ENCODE measurements around the gene CDRT15. TPM values are rescaled to one million over a fixed set of nuclear protein-coding genes. Genes with fewer than 3 reads are reported as not detected.

The CDRT15 gene
- total and polyA plus RNA-seq, 2 experiments from 2014 or later = 0.40 TPM; not detected in 1

DNA sequence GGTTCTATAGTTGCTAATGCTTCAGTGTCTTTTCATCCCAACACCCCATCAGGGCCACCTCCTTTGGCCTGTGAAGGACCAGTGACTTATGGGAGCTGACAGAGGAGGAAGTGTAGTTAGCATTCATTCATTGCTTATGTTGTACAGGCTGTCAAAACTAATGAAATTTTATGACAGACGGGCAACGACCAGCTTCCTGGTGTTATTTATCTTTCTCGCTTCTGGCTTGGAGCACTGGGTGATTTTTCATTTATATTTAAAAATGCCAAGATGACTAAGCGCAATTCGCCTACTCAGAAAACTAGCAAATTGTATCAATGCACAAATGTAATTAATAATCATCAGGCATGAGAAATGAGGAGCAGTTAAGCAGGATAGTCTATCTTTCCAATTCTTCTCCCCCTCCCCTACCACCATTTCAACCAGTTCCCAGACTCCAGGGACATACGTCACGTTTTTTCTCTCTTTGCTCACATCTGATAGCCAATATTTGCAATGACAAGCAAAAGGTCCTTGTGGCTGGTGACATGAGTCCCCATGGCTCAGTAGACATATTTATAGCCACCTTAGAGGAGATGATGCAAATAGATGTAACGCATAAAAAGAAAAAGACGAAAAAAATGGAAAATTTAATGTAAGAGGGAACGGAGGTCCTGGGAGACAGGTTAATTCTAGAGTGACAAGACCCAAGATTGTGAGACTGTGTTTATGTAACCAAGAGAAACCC is 11.2 kb downstream of the CDRT15 start (continued):
- TF ChIP-seq, protein P1, sequence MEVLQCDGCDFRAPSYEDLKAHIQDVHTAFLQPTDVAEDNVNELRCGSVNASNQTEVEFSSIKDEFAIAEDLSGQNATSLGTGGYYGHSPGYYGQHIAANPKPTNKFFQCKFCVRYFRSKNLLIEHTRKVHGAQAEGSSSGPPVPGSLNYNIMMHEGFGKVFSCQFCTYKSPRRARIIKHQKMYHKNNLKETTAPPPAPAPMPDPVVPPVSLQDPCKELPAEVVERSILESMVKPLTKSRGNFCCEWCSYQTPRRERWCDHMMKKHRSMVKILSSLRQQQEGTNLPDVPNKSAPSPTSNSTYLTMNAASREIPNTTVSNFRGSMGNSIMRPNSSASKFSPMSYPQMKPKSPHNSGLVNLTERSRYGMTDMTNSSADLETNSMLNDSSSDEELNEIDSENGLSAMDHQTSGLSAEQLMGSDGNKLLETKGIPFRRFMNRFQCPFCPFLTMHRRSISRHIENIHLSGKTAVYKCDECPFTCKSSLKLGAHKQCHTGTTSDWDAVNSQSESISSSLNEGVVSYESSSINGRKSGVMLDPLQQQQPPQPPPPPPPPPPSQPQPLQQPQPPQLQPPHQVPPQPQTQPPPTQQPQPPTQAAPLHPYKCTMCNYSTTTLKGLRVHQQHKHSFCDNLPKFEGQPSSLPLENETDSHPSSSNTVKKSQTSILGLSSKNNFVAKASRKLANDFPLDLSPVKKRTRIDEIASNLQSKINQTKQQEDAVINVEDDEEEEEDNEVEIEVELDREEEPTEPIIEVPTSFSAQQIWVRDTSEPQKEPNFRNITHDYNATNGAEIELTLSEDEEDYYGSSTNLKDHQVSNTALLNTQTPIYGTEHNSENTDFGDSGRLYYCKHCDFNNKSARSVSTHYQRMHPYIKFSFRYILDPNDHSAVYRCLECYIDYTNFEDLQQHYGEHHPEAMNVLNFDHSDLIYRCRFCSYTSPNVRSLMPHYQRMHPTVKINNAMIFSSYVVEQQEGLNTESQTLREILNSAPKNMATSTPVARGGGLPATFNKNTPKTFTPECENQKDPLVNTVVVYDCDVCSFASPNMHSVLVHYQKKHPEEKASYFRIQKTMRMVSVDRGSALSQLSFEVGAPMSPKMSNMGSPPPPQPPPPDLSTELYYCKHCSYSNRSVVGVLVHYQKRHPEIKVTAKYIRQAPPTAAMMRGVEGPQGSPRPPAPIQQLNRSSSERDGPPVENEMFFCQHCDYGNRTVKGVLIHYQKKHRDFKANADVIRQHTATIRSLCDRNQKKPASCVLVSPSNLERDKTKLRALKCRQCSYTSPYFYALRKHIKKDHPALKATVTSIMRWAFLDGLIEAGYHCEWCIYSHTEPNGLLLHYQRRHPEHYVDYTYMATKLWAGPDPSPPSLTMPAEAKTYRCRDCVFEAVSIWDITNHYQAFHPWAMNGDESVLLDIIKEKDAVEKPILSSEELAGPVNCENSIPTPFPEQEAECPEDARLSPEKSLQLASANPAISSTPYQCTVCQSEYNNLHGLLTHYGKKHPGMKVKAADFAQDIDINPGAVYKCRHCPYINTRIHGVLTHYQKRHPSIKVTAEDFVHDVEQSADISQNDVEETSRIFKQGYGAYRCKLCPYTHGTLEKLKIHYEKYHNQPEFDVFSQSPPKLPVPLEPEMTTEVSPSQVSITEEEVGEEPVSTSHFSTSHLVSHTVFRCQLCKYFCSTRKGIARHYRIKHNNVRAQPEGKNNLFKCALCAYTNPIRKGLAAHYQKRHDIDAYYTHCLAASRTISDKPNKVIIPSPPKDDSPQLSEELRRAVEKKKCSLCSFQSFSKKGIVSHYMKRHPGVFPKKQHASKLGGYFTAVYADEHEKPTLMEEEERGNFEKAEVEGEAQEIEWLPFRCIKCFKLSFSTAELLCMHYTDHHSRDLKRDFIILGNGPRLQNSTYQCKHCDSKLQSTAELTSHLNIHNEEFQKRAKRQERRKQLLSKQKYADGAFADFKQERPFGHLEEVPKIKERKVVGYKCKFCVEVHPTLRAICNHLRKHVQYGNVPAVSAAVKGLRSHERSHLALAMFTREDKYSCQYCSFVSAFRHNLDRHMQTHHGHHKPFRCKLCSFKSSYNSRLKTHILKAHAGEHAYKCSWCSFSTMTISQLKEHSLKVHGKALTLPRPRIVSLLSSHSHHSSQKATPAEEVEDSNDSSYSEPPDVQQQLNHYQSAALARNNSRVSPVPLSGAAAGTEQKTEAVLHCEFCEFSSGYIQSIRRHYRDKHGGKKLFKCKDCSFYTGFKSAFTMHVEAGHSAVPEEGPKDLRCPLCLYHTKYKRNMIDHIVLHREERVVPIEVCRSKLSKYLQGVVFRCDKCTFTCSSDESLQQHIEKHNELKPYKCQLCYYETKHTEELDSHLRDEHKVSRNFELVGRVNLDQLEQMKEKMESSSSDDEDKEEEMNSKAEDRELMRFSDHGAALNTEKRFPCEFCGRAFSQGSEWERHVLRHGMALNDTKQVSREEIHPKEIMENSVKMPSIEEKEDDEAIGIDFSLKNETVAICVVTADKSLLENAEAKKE (CRISPR knock-in tag; IDR thresholded peaks at IDR 0.05) = no peak

GRCh38 chr17:14222611-14223010 is 14.1 kb downstream of the CDRT15 start:
- Histone ChIP-seq H3K4me2 (no peak overlapping the region), H3K36me3 (ENCODE audit: insufficient read depth) (no peaks in the 10 kb centered on the region), H3K4me3 (no peak overlapping the region), H3K27me3 (ENCODE audit: insufficient read depth) (no peaks in the 10 kb centered on the region), H2AFZ (no peak overlapping the region), H4K20me1 (replicated peaks; ENCODE audit: insufficient read depth) (no peaks in the 10 kb centered on the region), H3K9me2 (ENCODE audit: insufficient read depth) (peaks cover 14% of the 10 kb centered on the region; the same call in 1 of the 2 replicates), H3K4me1 (ENCODE audit: insufficient read depth) (no peaks in the 10 kb centered on the region), H3K27ac (ENCODE audit: low read depth) (no peak overlapping the region), H3K79me2 (replicated peaks; ENCODE audit: insufficient read depth) (no peaks in the 10 kb centered on the region), H3F3A (replicated peaks; ENCODE audit: low read depth) (no peaks in the 10 kb centered on the region)
- Mint-ChIP-seq H3K27me3 (ENCODE audit: insufficient read depth, low read depth, poor library complexity) (peaks cover 7% of the 10 kb centered on the region), H3K4me3 (no peak overlapping the region), H3K9me3 (peaks cover 7% of the 10 kb centered on the region), H3K4me1 (no peaks in the 10 kb centered on the region; the same call in 2 of the 3 replicates), H3K27ac (no peak overlapping the region), H3K36me3 (ENCODE audit: low read depth) (peaks cover 8% of the 10 kb centered on the region; the same call in 2 of the 3 replicates)
- DNase-seq (ENCODE audit: low spot score) (no peak), ATAC-seq (no peak)
- TF ChIP-seq ZNF331 (CRISPR knock-in tag; IDR thresholded peaks at IDR 0.05; ENCODE audit: low read depth) (no peak), NANOG (IDR thresholded peaks at IDR 0.05; ENCODE audit: borderline replicate concordance) (no peak), EZH2 (IDR thresholded peaks at IDR 0.05; ENCODE audit: low read depth, unreplicated experiment) (no peak), POLR2AphosphoS5 (IDR thresholded peaks at IDR 0.05; ENCODE audit: low read depth) (no peak), REST (IDR thresholded peaks at IDR 0.05; ENCODE audit: unreplicated experiment) (no peak), EZH2phosphoT487 (IDR thresholded peaks at IDR 0.05; ENCODE audit: unreplicated experiment) (no peak), ETS1 (IDR thresholded peaks at IDR 0.05) (no peak)

All from GM23338 (cell line).